GM21528 (cell line): ENCODE measurements around the gene ATP5MC2.
"Not testable (repeated sequence)": the region's sequence is repeated elsewhere in the genome, so short reads cannot be mapped to it uniquely, and the experiment has no call there.

ENCODE experiments used
- ATAC-seq: cut with Tn5 transposase; IDR thresholded peaks from one replicate; pipeline ENCODE4 v1.9.1; 2021; ENCODE audit warnings: mild to moderate bottlenecking, moderate library complexity; ENCODE audit not compliant: unreplicated experiment, low FRiP score

ATP5MC2 gene

DNA sequence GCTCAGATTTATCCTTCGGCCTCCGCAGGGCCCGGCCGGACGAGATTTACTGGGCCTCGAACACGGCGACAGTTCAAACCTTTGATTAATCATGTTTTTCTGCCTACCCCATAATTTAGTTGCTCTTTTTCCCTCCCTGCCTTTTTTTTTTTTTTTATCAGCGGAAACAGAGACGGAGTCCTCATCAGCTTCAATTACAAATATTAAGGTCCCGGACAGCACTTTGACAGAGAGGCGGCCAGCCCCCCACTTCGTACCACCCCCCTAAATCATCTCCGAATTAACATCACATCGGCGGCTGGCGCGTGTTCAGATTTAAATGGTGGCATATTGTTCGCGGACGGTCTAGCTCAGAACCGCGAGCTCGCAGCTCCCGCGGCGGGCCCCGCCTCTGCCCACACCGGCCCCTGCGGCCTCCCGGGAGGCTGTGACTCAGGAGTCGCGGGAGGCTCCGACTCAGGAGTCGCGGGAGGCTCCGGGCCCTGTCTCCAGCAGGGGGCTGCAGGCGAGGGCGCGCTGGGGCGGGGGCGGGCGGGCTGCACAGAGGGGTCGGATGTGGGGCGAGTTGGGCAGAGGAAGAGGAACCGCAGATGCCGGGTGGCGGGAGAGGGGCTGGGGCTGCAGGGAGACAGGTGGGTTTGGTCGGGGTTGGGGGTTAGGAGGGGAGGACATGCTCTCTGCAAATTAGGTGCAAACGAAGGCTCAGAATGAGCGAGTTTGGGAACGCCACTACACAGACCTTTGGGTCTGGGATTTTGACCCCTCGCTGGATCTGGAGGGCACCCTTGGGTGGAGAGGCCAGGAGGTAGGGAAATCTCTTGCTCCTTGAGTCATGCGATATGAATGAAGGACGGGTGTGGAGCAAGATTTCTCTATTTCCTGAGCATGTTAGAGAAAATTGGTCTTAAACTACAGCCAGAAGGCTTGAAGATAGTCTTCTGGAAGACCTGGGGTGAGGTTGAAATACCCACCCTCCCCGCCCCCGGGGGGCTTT lies 19.6 kb upstream of the ATP5MC2 start:
- ATAC-seq: no peak

DNA sequence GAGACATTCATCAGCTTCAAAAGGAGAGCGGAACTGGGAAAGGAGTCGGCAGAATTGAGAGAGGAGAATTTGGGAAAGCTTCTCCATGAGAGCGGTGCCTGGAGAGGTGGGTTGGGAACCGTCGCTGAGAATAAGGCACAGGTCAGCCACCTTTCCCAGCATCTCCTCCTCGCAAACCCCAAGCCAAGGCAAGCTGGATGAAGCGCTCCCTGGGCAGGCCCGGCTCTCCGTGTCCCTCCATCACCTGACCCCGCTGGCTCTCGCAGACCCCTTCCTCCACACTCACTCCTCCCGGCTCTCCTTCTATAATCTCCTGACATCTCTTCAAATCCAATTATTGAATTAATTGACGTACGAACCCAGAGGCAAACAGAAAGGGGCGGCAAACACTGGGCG lies 18.9 kb upstream of the ATP5MC2 start:
- no peak for ATAC-seq

DNA sequence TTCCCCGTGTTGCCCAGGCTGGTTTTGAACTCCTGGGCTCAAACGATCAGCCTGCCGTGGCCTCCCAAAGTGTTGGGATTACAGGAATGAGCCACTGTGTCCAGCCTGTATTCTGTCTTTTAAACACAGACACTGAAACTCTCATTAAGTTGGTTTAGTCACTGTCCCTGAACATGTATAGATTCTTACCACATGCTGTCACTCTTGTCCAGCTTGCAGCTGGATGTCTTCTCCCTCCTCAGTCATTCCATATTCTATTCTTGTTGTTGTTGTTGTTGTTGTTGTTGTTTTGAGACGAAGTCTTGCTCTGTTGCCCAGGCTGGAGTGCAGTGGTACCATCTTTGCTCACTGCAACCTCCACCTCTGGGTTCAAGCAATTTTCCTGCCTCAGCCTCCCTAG lies 12.3 kb upstream of the ATP5MC2 start:
- ATAC-seq: no peak

DNA sequence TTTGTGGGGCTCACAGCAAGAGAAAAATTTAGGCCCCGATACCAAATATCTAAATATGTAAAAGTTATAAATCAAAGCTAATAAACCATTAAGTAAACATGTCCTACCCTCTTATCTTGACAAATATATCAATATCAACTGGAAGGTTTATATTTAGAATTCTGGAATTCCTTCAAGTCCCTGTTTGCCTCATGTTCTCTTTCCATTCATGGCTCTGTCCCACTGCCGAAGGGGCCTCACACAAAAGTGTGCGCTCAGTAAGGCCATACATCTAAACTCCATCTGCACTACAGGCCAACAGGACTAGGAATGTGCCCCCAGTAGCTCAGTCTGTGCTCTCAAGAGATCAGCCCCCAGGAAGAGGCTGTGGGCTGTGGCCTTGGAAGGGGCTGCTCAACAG lies 10.6 kb upstream of the ATP5MC2 start:
- ATAC-seq: no peak

DNA sequence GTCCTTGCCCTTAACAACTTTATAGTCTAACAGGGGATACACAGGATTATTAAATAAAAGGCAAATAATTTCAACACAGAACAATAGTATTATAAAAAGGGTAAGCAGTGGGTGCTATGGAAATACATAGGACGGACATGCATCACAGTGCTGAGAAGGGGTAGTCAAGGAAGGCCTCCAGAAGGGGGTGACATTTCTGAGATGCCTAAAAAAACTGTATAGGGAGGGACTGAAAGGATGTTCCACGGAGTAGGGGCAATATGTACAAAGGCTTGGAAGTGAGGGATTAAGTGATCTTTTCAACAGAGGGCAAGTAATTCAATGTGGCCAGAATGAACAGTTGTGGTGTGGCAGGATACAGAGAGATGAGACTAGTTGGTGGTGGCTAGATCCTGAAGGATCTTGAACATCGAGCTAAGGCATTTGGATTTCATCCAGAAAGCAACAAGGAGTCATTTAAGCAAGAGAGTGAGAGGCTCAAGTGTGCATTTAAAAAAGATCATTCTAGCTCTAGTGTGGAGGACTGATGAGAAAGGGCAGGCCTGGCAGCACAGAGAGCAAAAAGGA lies 8.9 kb upstream of the ATP5MC2 start:
- no peak for ATAC-seq

DNA sequence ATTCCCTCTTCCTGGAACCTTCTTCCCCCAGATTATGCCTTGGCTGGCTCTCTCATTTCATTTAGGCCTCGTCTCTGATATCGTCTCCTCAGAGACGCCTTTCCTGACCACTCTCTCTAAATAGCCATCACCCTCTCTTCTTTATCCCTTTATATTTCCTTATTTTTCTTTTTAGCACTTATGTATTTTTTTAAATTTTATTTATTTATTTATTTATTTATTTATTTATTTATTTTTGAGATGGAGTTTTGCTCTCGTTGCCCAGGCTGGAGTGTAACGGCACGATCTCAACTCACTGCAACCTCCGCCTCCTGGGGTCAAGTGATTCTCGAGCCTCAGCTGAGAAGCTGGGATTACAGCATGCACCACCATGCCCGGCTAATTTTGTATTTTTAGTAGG lies 8.1 kb upstream of the ATP5MC2 start:
- ATAC-seq: no peak

DNA sequence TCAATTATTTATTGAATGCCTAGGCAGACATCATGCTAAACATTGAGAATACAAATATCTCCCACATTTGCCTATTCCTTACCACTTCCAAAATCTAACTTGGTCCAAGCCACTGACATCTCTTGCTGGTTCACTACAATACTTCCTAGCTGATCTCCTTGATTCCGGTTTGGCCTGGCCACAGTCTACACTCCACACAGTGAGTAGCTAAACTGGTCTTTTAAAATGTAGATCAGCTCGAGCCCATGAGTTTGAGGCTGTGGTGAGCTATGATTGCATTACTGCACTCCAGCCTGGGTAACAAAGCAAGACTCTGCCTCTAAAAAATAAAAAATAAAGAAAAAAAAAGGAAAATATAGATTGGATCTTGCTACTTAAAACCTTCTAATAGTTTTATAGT lies 7.6 kb upstream of the ATP5MC2 start:
- ATAC-seq: no peak

DNA sequence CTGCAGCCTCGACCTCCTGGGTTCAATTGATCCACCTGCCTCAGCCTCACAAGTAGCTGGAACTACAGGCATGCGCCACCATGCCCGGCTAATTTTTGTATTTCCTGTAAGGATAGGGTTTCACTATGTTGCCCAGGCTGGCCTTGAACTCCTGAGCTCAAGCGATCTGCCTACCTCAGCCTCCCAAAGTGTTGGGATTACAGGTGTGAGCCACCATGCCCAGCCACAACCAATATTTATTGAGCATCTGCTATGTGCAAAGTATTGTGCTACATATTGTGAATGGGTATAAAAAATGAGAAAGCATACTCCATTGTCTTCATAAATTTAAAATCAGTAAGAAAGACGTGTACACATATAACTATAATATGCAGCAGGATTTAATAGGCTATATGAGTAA lies 4.2 kb upstream of the ATP5MC2 start:
- ATAC-seq: not testable (repeated sequence)

DNA sequence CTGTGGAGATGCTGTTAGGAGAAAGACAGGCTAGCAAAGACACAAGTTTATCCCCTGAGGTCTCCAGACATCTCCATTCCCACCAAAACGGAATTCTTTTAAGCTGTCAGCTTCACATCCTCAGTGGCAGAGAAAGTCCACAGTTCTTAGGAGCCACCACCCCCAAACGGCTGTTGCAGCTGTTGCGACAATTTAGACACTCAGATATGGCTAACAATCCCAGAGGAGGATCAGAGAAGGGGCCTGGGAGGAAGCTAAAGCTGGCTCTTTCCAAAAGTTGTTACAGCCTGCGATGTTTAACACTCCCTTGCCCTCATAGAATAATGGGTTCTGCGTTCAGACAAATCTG lies 1.9 kb upstream of the ATP5MC2 start:
- ATAC-seq: no peak

DNA sequence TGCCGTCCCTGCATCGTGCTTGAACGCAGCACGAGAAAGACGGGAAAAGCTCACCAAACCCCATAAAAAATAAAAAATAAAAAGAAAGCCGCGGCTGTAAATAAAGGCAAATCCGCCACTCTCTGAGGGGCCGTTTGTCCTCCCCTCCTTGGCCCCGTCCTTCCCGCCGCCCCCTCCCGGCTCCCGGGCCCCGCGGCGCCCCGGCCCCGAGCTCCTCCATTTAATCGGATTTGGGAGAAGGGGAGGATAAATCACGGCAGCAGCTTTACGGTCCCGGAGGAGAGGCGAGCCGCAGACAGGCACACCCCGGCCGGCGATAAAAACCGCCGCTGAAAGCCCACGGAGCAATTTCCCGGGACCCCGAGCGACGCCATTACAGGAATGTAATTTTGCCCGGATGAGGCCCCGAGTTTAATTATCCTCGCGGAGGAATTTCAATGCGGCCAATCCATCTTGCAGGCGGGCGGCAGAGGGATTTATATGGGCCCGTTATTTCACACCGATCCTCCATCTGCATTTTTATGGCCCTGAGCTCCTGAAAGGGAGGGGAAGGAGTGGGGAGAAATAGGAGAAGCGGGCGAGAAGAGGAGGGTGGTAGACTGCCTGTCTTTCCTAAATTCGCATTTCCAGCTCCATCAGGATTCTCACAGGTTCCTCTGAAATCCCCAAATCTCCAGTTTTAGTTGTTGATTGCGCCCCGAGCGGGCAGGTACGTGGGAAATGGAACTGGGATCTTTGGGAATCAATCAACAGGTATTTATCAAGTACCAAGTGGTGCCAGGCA lies 1.3 kb upstream of the ATP5MC2 start:
- no peak for ATAC-seq

DNA sequence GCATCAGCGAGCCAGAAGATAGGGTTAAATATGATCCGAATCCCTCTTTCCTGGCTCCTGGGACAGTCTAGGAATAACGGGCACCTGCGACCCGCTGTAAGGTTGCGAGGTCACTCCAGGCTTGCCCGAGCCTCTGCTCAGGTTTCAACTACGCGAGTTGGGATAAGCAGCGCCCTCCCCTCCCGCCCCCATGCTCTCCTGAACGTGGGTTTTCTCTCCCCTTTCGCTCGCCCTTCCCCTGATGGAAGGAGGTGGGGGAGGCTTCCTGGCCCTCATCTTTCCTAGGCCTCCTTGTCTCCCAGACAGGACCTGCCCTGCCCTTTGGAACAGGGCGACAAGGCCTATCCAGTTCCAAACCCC lies 753 bp upstream of the ATP5MC2 start:
- no peak for ATAC-seq

DNA sequence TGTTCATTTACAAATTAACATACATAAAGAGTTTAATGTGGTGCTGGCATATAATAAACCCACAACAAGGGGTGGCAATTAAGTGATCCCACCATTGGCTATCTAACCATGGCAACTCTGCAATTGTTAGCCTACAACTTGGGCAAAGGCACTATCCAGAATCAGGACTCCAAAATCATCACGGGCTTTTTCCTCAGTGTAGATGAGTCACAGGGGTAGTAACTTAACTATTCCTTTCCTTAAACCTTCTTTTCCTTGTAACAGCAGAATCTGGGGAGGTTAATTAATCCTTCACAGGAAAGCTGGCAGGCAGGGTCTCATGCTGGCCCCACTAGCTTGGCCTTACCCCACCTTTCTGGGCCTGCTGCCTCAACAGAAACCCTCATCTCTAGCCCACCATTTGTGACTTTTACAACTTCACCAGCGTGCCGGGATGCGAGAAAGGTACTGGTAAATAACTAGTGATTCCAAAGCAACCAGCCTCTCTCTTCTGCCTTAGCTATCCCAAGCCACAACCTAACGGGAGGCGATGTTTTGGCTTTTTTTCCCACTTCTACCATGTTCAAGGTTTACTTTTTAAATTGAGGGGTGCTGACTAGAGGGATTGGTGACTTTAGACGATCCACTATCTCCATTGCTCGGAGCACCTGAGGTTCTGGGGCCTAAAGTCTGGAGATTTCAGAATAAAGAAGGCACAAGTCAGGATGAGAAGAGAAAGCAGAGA lies 744 bp downstream of the ATP5MC2 start:
- ATAC-seq: no peak

DNA sequence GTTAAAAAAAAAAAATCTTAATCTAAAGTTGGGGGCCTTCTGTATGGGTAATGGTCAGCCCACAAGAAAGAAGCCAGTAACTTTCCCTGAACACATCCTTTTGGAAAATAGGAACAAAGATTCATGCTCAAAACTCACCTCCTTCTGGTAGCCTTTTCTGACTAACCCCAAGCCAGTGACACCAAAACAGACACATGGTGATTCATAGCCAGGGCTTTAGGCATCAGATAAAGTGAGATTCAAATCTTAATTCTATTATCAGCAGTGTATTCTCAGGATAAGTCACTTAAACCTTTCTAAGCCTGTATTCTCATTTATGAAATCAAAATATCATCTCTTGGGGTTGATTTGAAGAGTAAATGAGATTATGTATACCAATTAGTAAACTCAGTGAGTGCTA lies 4.9 kb downstream of the ATP5MC2 start:
- no peak for ATAC-seq

DNA sequence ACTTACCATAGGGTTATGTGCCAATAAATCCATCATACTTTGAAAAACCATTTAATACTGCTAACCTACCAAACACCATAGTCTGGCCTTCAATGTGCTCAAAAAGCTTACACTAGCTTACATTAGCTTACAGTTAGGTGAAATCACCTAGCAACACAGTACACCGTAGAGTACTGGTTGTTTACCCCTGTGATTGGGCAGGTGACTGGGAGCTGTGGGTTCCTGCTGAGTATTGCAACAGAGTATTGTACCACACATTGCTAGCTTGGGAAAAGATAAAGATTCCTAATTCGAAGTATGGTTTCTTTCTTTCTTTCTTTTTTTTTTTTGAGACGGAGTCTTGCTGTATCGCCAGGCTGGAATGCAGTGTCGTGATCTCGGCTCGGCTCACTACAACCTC lies 5.6 kb downstream of the ATP5MC2 start:
- no peak for ATAC-seq

DNA sequence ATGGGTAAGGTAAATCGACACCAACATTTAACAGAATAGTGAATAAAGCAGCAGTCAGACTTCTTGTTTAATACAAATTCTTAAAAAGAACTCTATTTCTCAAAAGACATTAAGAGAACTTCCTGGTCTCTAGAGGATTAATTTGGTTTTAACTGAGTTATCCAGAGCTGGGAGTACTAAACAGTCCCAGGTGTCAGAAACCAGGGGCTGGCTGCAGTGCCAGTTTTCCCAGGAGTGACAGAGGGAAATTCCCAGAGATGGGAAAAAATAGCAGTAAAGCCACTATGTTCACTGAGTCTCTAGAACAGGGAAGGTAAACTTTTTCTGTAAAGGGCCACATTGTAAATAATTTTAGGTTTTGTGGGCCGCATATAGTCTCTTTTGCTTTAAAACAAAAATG lies 8.8 kb downstream of the ATP5MC2 start:
- no peak for ATAC-seq

DNA sequence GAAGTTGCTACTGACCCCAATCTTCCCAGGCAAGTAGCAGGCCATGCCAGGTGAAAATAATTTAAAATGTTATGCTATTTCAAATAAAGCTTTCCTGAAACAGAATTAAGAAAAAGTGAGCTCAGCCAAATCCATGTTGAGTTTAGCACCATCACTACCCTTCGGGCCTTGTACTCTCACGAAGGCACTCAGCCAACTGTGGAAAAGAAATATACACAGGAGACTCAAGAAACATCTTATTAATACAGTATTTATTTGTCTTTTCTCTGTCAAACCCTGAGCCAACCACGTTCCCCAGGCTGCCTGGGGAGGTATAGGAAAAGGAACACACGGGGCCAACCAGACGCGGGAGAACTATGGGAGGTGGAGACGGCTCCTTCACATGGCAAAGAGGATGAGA lies 10.9 kb downstream of the ATP5MC2 start:
- no peak for ATAC-seq

DNA sequence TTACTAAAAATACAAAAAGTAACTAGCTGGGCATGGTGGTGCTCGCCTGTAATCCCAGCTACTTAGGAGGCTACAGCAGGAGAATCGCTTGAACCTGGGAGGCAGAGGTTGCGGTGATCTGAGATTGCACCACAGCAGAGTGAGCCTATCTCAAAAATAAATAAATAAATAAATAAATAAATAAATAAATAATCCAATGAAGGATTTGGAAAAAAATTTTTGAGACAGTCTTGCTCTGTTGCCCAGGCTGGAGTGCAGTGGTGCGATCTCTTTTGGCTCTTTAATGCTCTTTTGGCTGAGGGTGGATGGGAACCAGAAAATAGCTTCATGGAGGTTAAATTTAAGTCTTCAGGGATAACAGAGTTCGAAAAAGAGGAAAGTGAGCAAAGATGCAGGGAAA lies 11.7 kb downstream of the ATP5MC2 start:
- no peak for ATAC-seq

DNA sequence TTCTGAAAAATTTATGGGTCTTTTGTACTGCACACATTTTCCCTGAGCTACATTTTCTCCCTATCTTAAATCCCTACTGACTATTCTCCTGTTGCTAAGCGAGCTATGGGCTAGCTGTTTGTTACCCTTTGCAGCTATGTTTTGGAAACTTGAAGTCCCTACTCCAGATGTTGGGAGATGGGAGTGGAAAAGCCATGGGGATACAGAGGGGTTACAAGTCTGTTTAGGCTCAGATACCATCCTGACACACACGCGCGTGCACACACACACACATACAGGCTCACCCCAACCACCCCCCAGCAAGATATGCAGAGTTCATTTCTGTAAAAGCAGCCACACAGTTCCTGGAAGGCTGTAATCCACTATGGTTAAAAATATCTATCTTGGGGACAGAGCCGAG lies 15.8 kb downstream of the ATP5MC2 start:
- ATAC-seq: no peak

DNA sequence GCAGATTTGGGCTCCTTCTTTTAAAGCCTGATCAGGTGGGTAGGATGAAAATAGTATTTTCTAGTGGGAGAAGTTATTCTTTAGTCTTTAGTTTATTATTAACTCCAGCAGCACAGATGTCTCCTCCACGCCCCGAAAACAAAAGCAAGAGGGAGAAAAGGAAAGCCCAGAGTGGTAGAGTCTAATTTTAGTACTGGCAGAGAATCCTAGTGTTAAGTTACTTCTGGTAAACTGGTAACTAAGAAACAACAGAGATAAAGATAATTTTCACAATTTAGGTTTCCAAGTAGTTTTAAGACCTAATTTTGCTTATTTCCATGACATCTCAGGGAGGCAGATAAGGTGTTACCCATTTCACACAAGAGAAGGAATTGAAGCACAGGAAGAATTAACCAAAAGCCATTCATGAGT lies 16.3 kb downstream of the ATP5MC2 start:
- no peak for ATAC-seq

DNA sequence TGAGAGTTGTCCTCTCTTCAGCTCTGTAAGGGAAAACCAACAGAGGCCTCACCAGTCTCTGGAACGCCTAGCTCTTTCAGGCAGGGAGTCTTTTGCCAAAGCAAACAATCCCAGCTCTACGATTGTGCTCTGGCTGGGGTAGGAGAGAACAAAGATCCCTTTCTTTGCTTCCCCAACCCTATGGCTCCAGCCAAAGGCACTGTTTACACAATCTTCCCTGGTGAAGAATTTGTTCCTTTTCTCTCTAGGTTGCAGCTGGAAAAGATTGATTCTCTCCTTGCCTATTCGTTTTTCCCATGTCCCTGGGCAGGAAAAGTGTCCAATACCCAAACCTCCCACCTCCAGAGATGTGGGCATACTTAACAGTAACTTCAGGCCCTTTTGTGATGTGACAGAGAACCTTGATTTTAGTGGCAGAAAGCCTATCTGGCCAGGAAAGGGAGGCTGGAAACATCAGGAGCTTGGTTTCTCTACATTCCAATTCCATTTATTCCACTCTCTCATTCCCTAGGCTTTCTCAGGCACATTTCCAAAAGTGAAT lies 16.8 kb downstream of the ATP5MC2 start:
- ATAC-seq: no peak

DNA sequence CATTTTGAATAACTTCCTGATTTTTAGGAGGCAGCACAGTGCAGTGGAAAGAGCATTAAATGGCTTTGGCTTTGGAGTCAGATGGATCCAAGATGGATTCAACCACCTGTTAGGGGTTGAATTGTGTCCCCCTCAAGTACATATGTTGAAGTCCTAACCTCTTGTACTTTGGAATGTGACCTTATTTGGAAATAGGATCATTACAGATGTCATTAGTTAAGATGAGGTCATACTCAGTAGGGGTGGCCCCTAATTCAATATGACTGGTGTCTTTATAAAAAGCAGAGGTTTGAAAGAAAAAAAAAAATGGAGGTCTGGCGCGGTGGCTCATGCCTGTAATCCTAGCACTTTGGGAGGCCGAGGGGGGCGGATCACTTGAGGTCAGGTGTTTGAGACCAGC lies 18.8 kb downstream of the ATP5MC2 start:
- no peak for ATAC-seq
